ENCODE measurements around the gene NRXN2. TPM values are rescaled to one million over a fixed set of nuclear protein-coding genes. Genes with fewer than 3 reads are reported as not detected.

NRXN2 gene
- total RNA-seq, 1 experiment from 2014 or later = not detected

DNA sequence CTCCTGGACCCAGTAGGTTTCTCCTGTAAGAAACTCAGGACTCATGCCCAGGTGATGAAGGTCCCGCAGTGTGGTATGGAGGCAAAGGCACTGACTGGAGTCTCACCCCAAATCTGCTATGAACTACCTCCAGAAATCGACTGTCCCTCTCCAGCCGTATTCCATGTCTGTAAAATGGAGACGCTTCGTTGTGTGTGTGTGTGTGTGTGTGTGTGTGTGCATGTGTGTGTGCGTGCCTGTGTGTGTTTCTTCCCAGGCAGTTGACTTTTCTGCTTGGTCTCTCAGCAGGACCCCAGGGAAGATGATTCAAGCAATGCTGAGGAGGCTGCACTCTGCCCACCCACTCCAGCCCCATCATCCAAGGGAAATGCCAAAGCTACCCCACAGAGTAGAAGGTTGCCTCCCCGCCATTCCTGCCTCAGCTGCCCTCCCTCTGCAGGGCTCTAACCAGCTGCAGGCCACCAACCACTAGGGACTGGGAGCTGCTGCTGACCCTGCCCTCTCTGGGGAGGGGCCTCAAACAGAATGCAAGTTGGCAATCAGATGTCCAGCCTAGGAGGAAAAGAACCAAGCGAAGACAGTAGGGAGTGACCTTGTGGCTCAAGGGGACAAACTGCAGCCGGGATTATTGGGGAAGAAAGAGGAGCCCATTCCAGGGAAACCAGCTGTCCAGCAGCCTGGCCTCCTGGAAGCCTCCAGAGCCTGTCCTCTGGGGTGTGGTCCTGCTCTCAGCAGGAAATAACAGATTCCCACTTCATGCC lies 75.8 kb downstream of the NRXN2 start:
- peaks cover 82% of the 10 kb centered on the region for H3K27me3 Mint-ChIP-seq (ENCODE audit: unreplicated experiment)
- H3K36me3 Mint-ChIP-seq (ENCODE audit: insufficient read depth, unreplicated experiment) = no peaks in the 10 kb centered on the region
- no peaks in the 10 kb centered on the region for H3K9me3 Mint-ChIP-seq (ENCODE audit: low read depth, unreplicated experiment)
- no peak overlapping the region for H3K27ac Mint-ChIP-seq (ENCODE audit: unreplicated experiment)
- H3K4me1 Mint-ChIP-seq (ENCODE audit: low read depth, unreplicated experiment) = no peaks in the 10 kb centered on the region
- H3K4me3 Mint-ChIP-seq (ENCODE audit: low read depth, unreplicated experiment) = no peak overlapping the region
- TF ChIP-seq, protein P1, sequence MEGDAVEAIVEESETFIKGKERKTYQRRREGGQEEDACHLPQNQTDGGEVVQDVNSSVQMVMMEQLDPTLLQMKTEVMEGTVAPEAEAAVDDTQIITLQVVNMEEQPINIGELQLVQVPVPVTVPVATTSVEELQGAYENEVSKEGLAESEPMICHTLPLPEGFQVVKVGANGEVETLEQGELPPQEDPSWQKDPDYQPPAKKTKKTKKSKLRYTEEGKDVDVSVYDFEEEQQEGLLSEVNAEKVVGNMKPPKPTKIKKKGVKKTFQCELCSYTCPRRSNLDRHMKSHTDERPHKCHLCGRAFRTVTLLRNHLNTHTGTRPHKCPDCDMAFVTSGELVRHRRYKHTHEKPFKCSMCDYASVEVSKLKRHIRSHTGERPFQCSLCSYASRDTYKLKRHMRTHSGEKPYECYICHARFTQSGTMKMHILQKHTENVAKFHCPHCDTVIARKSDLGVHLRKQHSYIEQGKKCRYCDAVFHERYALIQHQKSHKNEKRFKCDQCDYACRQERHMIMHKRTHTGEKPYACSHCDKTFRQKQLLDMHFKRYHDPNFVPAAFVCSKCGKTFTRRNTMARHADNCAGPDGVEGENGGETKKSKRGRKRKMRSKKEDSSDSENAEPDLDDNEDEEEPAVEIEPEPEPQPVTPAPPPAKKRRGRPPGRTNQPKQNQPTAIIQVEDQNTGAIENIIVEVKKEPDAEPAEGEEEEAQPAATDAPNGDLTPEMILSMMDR (IDR thresholded peaks at IDR 0.05; ENCODE audit: unreplicated experiment) = no peak
- DNase-seq = no peak
- CTCF ChIA-PET = interaction anchor here (0.9 kb wide), 1 partner anchor 199 kb away, joined by 3 read pairs; no protein-coding TSS in a partner anchor
- intact Hi-C loops (cut with micrococcal nuclease; ENCODE audit: unreplicated experiment) = no loop called here
- BruUV-seq (replicated peaks) = no TSS peak

DNA sequence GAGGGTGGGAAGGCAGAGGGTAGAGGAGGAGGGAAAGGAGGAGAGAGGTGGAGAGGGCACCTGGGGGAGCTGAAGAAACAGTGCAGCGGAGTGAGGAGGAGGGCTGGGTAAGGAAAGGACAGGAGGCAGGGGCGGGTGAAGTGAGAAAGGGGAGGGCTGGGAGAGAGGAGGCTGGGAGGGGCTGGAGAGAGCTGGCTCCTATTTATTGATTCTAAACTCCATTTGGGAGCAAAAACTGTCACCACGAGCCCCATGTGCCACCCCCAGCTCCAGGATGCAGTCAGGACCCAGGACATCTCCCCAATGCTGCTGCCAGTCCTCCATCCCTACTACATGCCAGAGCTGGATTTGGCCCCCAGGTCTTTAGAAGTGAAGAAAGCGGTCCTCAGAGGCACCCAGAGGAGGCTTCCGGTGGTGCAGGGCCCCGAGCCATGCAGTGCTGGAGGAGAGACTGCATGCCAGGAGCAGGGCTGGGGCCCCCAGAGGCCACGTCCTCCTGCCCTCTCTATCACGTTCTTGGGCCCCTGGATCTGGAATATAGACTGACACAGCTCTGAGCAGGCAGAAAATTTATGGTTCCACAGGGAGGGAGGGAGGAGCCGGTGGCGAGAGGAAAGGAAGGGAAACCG lies 78.2 kb downstream of the NRXN2 start:
- BruUV-seq (replicated peaks) = no TSS peak
- Mint-ChIP-seq H3K4me1 (ENCODE audit: low read depth, unreplicated experiment) (no peaks in the 10 kb centered on the region), H3K4me3 (ENCODE audit: low read depth, unreplicated experiment) (no peak overlapping the region), H3K27ac (ENCODE audit: unreplicated experiment) (no peak overlapping the region), H3K9me3 (ENCODE audit: low read depth, unreplicated experiment) (no peaks in the 10 kb centered on the region), H3K36me3 (ENCODE audit: insufficient read depth, unreplicated experiment) (no peaks in the 10 kb centered on the region), H3K27me3 (ENCODE audit: unreplicated experiment) (peaks cover 66% of the 10 kb centered on the region)
- TF ChIP-seq, protein P1 (IDR thresholded peaks at IDR 0.05; ENCODE audit: unreplicated experiment) = no peak
- CTCF ChIA-PET = no interaction called here
- DNase-seq = no peak
- intact Hi-C loops (cut with micrococcal nuclease; ENCODE audit: unreplicated experiment) = no loop called here

DNA sequence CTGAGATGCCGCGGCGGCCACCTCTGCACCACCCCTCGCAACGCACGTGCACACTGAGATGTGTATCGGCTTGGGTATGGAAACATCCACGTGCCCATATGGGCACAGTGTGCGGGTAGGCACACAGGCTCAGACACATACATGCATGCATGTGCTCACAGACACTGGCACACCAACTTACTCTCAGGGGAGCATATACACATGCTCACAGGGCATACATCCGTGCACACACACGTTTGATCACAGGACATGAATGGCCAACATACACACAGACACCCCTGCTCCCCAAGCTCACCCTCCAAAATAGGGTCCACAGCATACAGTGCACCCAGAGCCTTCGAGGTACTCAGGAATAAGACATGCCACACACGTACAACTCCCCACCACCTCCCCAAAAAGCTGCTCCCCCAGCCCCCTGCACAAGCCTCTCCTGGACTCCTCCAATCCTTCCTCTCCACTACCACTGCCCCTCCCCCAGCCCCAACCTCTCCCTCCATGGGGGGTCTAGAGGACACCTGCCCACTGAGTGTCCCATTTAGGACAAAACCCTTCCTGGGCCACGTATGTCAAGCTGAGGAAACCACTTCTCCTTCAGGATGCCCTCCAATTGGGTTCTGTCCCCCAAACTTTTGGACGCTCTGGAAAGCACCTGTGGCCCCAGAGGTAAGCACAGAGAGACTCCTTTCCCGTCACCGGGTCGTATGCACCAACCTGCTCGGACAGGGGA lies 78.9 kb downstream of the NRXN2 start:
- intact Hi-C loops (cut with micrococcal nuclease; ENCODE audit: unreplicated experiment) = no loop called here
- no peaks in the 10 kb centered on the region for H3K9me3 Mint-ChIP-seq (ENCODE audit: low read depth, unreplicated experiment)
- no peak overlapping the region for H3K4me3 Mint-ChIP-seq (ENCODE audit: low read depth, unreplicated experiment)
- H3K27me3 Mint-ChIP-seq (ENCODE audit: unreplicated experiment) = peaks cover 59% of the 10 kb centered on the region
- no peak for DNase-seq
- CTCF ChIA-PET = no interaction called here
- no TSS peak for BruUV-seq (replicated peaks)
- H3K36me3 Mint-ChIP-seq (ENCODE audit: insufficient read depth, unreplicated experiment) = no peaks in the 10 kb centered on the region
- H3K27ac Mint-ChIP-seq (ENCODE audit: unreplicated experiment) = no peak overlapping the region
- TF ChIP-seq, protein P1 (IDR thresholded peaks at IDR 0.05; ENCODE audit: unreplicated experiment) = no peak
- no peaks in the 10 kb centered on the region for H3K4me1 Mint-ChIP-seq (ENCODE audit: low read depth, unreplicated experiment)

DNA sequence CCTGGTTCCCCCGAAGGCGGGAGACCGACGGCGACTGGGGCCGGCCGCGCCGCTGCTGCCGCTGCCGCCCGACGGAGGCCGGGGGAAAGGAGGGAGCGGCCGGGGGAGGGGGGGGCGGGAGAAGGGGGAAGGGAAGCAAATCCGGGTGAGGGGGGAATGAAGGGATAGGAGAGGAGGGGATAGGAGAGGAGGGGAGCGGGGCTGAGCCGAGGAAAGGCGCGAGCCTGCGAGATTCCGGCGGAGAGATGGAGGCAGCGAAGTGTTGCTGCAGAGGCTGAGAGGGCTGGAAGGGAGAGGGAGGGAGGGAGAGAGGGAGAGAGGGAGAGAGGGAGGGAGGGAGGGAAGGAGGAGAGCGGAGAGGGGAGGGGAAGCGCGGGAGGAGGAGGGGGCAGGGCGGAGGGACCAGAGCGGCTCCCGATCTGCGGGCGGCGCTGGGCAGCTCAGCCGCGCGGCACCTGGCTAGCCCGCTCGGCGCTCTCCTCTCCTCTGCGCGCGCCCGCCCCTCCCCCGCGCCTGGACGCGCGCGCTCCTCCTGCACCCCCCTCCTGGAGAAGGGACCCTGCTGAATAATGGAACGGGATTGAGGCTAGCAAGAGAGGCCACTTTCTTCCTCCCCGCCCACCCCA lies 79.6 kb downstream of the NRXN2 start:
- CTCF ChIA-PET = no interaction called here
- Mint-ChIP-seq H3K36me3 (ENCODE audit: insufficient read depth, unreplicated experiment) (no peaks in the 10 kb centered on the region), H3K27me3 (ENCODE audit: unreplicated experiment) (peaks cover 52% of the 10 kb centered on the region), H3K4me1 (ENCODE audit: low read depth, unreplicated experiment) (no peaks in the 10 kb centered on the region), H3K27ac (ENCODE audit: unreplicated experiment) (no peak overlapping the region), H3K4me3 (ENCODE audit: low read depth, unreplicated experiment) (no peak overlapping the region), H3K9me3 (ENCODE audit: low read depth, unreplicated experiment) (no peaks in the 10 kb centered on the region)
- TF ChIP-seq, protein P1 (IDR thresholded peaks at IDR 0.05; ENCODE audit: unreplicated experiment) = no peak
- DNase-seq = no peak
- BruUV-seq (replicated peaks) = no TSS peak
- intact Hi-C loops (cut with micrococcal nuclease; ENCODE audit: unreplicated experiment) = no loop called here

Data from Calu3 (cell line).